HepG2 (cell line): Measurements from ENCODE around the gene COA1. TPM values are rescaled to one million over a fixed set of nuclear protein-coding genes. Genes with fewer than 3 reads are reported as not detected.

ENCODE experiments used
- ATAC-seq: fragments of 200-7000 bp; cut with Tn5 transposase; 3 replicates; pipeline ENCODE4 v1.9.1; 2020; ENCODE audit warnings: mild to moderate bottlenecking, moderate library complexity
- BruUV-seq: library from RNA; stranded (reverse); fragments of 400-500 nt; replicated peaks from 2 replicates; lab custom pipeline; 2021; lab: Mats Ljungman, UMichigan
- CTCF ChIA-PET: fragments of 300-600 bp; formaldehyde crosslinking; extraction: SDS; loops from one replicate; lab custom pipeline; 2021; ENCODE audit warnings: low total read pairs, inconsistent platforms, low intra/inter-chr PET ratio; lab: Yijun Ruan, JAX
- POLR2A ChIA-PET: fragments of 350-600 bp; sonication (Branson Sonifier 250); formaldehyde crosslinking; loops from one replicate; lab custom pipeline; 2020; ENCODE audit warnings: antibody characterized with exemption, inconsistent platforms; lab: Yijun Ruan, JAX
- DNase-seq: peaks from one replicate; pipeline ENCODE4 v3.0.0-alpha.2; 2015; ENCODE audit warnings: low spot score
- FAIRE-seq: peaks from 3 replicates; lab custom pipeline; 2011; peaks lifted over from hg19 to GRCh38; lab: Jason Lieb, UNC
- H2AFZ ChIP-seq: one replicate; pipeline ENCODE4 v1.6.1; 2011; ENCODE audit warnings: low read length, inconsistent platforms
- H3K27ac ChIP-seq: fragments of 300-600 bp; 3 replicates; pipeline ENCODE4 v1.8.0; 2011; ENCODE audit warnings: mixed run types, mild to moderate bottlenecking, mixed read lengths, low read length, inconsistent platforms; ENCODE audit not compliant: insufficient read depth; ENCODE audit errors: extremely low read length
- H3K27me3 ChIP-seq, 2 experiments: fragments of 200-600 bp in 1 of 2; 2 replicates in 1 of 2; 3 replicates in 1 of 2; pipeline versions ENCODE4 v1.6.0 to v1.8.0; 2011; ENCODE audit warnings: low read length in 2 of 2, mild to moderate bottlenecking in 2 of 2, moderate library complexity in 2 of 2, inconsistent platforms in 1 of 2; ENCODE audit not compliant: insufficient read depth in 2 of 2, control insufficient read depth in 1 of 2
- H3K36me3 ChIP-seq, 2 experiments: fragments of 200-600 bp in 1 of 2; replicated peaks in 1 of 2; 2 replicates in 1 of 2; 3 replicates in 1 of 2; pipeline versions ENCODE4 v1.5.1 to v1.8.0; 2011; ENCODE audit warnings: low read length in 2 of 2, inconsistent platforms in 1 of 2; ENCODE audit not compliant: insufficient read depth in 2 of 2, control insufficient read depth in 1 of 2
- H3K4me1 ChIP-seq: 2 replicates; pipeline ENCODE4 v1.5.1; 2012; ENCODE audit warnings: low read length, inconsistent platforms; ENCODE audit not compliant: insufficient read depth
- H3K4me2 ChIP-seq: 2 replicates; pipeline ENCODE4 v1.6.0; 2011; ENCODE audit warnings: low read depth, low read length, inconsistent platforms
- H3K4me3 ChIP-seq, 3 experiments: fragments of 200-600 bp in 1 of 3; sonication (generic), shearing (Covaris generic) in 1 of 3; replicated peaks in 1 of 3; 2 replicates each; pipeline ENCODE4 v1.5.1; 2011 to 2016; ENCODE audit warnings: low read length in 3 of 3, inconsistent platforms in 2 of 3, low read depth in 2 of 3, mild to moderate bottlenecking in 2 of 3, control low read depth in 1 of 3, mixed read lengths in 1 of 3; ENCODE audit not compliant: insufficient read depth in 1 of 3
- H3K79me2 ChIP-seq: one replicate; pipeline ENCODE4 v1.6.1; 2011; ENCODE audit warnings: low read length, inconsistent platforms; ENCODE audit not compliant: insufficient read depth
- H3K9ac ChIP-seq: 2 replicates; pipeline ENCODE4 v1.6.0; 2011; ENCODE audit warnings: mild to moderate bottlenecking, low read depth, low read length, inconsistent platforms; ENCODE audit not compliant: insufficient read depth
- H3K9me3 ChIP-seq: 2 replicates; pipeline ENCODE4 v1.5.1; 2012; ENCODE audit warnings: mild to moderate bottlenecking, low read length
- H4K20me1 ChIP-seq: 2 replicates; pipeline ENCODE4 v1.6.0; 2011; ENCODE audit warnings: inconsistent platforms, mild to moderate bottlenecking, low read length, moderate library complexity; ENCODE audit not compliant: insufficient read depth
- CEBPG ChIP-seq: IDR thresholded peaks from 2 replicates; pipeline ENCODE4 v1.6.1; 2016
- KLF15 ChIP-seq: sonication (generic); formaldehyde crosslinking; IDR thresholded peaks from 2 replicates; pipeline ENCODE4 v1.8.1; 2023; ENCODE audit warnings: borderline replicate concordance, mild to moderate bottlenecking, inconsistent platforms, missing genetic modification reagents, mixed read lengths
- RARA ChIP-seq: IDR thresholded peaks from 2 replicates; pipeline ENCODE4 v1.6.1; 2016; ENCODE audit warnings: missing genetic modification reagents, missing compliant biosample characterization
- ZFY ChIP-seq: sonication (generic); formaldehyde crosslinking; IDR thresholded peaks from 2 replicates; pipeline ENCODE4 v1.4.0; 2020; ENCODE audit warnings: missing genetic modification reagents
- ZNF839 ChIP-seq: sonication (generic); formaldehyde crosslinking; IDR thresholded peaks from 2 replicates; pipeline ENCODE4 v1.4.0; 2020; ENCODE audit warnings: missing genetic modification reagents, mild to moderate bottlenecking, borderline replicate concordance
- WGBS: methylation state at CpG from one replicate; pipeline ENCODE4 v1.1.6; 2017; ENCODE audit warnings: low lambda C conversion rate; 5-methylcytosine and 5-hydroxymethylcytosine counted together
- in situ Hi-C: cut with HindIII; loops from 2 replicates; pipeline ENCODE4 v1.10.0; 2017; ENCODE audit warnings: low pct_unique_long_range_greater_than_20kb; ENCODE audit not compliant: extremely low pct_ligation_motif_present
- intact Hi-C: fragments of 100-400 bp; cut with micrococcal nuclease; formaldehyde crosslinking; loops from one replicate; pipeline ENCODE4 v1.10.0; 2022; ENCODE audit not compliant: unreplicated experiment
- polyA plus RNA-seq, 8 experiments: library from polyadenylated mRNA; depleted of rRNA in 3 of 8; stranded (reverse) in 7 of 8; unstranded in 1 of 8; fragments of >200 nt; fragmentation: Illumina TruSeq in 4 of 8; extraction: Trizol in 4 of 8; gene quantifications; 2 replicates each; pipeline versions ENCODE4 v1.2.1 to v1.2.3, GENCODE V29; 2011 to 2016; ENCODE audit warnings: low read depth in 4 of 8, missing spikeins in 1 of 8, mixed read lengths in 1 of 8; ENCODE audit not compliant: insufficient read depth in 1 of 8
- total RNA-seq, 5 experiments: library from RNA; depleted of rRNA; stranded (reverse); fragments of >200 nt; fragmentation: Illumina TruSeq; extraction: Trizol; gene quantifications; 2 replicates each; pipeline ENCODE4 v1.2.3, GENCODE V29; 2016; ENCODE audit warnings: low read depth in 1 of 5

COA1 gene
- total and polyA plus RNA-seq, 2 of the 13 experiments (the other 11 are each of a cell fraction or from before 2014, with no cell fraction given) = 33.2 to 65.7 TPM

- no peak overlapping the region for H3K27ac ChIP-seq
- no peaks in the 10 kb centered on the region for H3K36me3 ChIP-seq
- H3K4me1 ChIP-seq = peaks cover 53% of the 10 kb centered on the region
- H3K79me2 ChIP-seq = peaks cover 94% of the 10 kb centered on the region
- no peaks in the 10 kb centered on the region for H3K27me3 ChIP-seq
- no peak for TF ChIP-seq KLF15 (CRISPR knock-in tag)
- TF ChIP-seq ZFY (CRISPR knock-in tag) = no peak
- TF ChIP-seq ZNF839 = no peak
- no peak overlapping the region for H3K4me2 ChIP-seq
- TSS peak; percentile 29 for BruUV-seq
- H2AFZ ChIP-seq = no peak overlapping the region
- H3K9me3 ChIP-seq = no peaks in the 10 kb centered on the region
- H4K20me1 ChIP-seq = peaks cover 6% of the 10 kb centered on the region; the same call in 1 of the 2 replicates
- H3K4me3 ChIP-seq = no peak overlapping the region
- ChIA-PET CTCF (interaction anchor here (1.7 kb wide), 1 partner anchor 113 kb away, joined by 4 read pairs; the partner anchor contains the start of gene STK17A), POLR2A (no interaction called here)
- H3K9ac ChIP-seq = no peak overlapping the region
- WGBS = 97% methylated on average over 1 of the region's 1 CpG
- no peak for DNase-seq
- FAIRE-seq = no peak
- ATAC-seq = no peak
- intact Hi-C loops = loop anchor here (2.0 kb wide), 1 partner anchor 19 kb away; no protein-coding TSS in a partner anchor
- in situ Hi-C loops = loop anchor here (10.0 kb wide), 1 partner anchor 51 kb away; no protein-coding TSS in a partner anchor
Observed at GRCh38 chr7:43695365-43695764, 34.0 kb downstream of the COA1 start.

GRCh38 chr7:43694399-43694748 is 34.9 kb downstream of the COA1 start:
- 0 out of 2 replicates have a peak, but pooled peaks cover under 1% of the 10 kb centered on the region for H4K20me1 ChIP-seq
- TF ChIP-seq CEBPG (CRISPR knock-in tag) (0 out of 2 replicates have a peak, but pooled peaks have one; percentile 12), RARA (CRISPR knock-in tag) (no peak)
- no peak overlapping the region for H3K9ac ChIP-seq
- no peaks in the 10 kb centered on the region for H3K36me3 ChIP-seq
- intact Hi-C loops (loop anchor here (2.0 to 5.0 kb wide), 2 partner anchors 18 to 37 kb away; no protein-coding TSS in a partner anchor), in situ Hi-C loops (loop anchor here (10.0 kb wide), 1 partner anchor 50 kb away; no protein-coding TSS in a partner anchor)
- POLR2A ChIA-PET = interaction anchor here (2.7 kb wide), 1 partner anchor 112 kb away, joined by 17 read pairs; the partner anchor contains the start of gene STK17A
- no peaks in the 10 kb centered on the region for H3K9me3 ChIP-seq
- H2AFZ ChIP-seq = no peak overlapping the region
- BruUV-seq = no TSS peak
- peak; percentile 16 for DNase-seq
- peaks cover 96% of the 10 kb centered on the region for H3K79me2 ChIP-seq
- CTCF ChIA-PET = interaction anchor here (1.7 kb wide), 1 partner anchor 112 kb away, joined by 4 read pairs; the partner anchor contains the start of gene STK17A
- peak overlapping the region; percentile 19; the same call in 1 of the 2 replicates for H3K4me2 ChIP-seq
- FAIRE-seq = no peak
- H3K4me1 ChIP-seq = peaks cover 55% of the 10 kb centered on the region
- H3K27ac ChIP-seq = peak overlapping the region; percentile 26
- peak; percentile 46; the same call in 1 of the 3 replicates for ATAC-seq
- H3K4me3 ChIP-seq = no peak overlapping the region
- no peaks in the 10 kb centered on the region for H3K27me3 ChIP-seq
- 42% methylated on average over 2 of the region's 2 CpGs for WGBS
